Raji (cell line): ENCODE data around the gene STRADB.

Source experiments
- POLR2A ChIP-seq: IDR thresholded peaks from 2 replicates; pipeline ENCODE4 v1.6.1; 2011; ENCODE audit warnings: low read depth, low read length, control low read depth; ENCODE audit not compliant: insufficient read depth

The STRADB gene

DNA sequence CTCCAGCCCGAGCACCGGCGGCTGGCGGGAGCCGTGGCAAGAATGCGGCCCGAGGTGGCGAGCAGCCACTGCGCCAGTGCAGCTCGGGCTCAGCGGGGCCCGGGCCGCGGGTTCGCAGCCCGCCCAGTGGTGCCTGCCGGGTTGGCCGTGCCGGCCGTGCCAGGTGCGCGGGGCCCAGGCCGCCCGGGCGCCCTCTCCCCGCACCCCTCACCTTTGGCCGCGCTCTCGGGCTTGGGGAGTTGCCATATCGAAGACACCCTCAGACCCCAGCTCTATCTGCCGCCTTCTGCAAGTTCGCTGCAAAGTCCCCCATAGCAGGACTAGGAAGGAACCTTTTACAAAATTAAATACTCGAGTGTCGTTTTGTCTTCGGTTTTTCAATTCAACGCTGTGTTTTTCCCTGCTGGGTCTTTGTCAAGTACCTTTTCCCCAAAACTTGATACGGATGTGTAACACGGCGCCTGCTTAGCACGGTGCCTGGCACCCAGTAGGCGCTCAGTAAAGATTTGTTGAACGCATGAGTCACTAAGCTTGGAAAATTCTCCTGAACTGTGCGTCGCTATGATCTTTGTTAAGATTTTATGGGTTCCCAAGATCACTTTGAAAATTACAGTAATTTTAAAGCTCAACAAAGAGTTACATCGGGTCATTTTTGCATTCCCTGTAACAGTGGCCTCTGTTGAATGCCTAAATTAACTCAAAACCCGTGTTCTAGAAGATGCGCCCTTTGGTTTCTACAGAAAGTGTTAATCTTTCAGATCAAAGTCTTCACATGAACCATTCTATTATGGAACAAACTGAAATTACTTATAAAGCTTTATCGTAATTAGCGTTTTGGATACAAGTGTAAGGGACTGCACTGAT, 750 bp downstream of the STRADB start:
- no peak for TF ChIP-seq POLR2A

DNA sequence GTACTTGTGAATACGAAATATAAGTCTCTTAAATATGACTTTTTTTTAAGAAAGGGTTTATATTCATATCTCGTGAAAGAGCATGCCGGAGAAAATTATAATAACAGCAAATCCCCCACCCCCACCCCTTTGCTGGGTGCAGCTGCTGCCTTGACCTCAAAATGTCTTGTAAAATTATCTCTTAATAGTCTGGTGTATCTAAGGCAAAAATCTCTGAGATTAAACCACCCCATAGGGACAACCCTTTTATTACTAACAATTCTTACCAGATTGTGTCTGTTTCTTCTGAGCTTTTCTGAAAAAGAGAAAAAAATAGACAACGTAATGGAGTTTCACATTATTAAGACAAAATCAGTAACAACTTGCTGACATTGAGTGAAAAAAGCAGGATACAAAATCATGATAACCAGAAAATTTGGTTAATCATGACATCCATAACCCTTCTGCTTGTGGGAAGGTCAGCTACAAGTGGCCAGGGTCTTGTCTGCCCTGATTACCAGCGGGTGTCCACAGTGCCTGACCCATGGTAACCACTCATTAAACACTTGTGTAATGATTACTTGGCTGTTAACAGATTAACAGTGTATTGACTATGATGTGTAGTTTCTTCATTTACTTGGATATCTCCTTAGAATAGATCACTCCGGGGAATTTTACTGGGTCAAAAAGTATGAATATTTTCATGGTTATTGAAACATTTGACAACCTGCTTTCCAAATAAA, 1.5 kb downstream of the STRADB start:
- no peak for TF ChIP-seq POLR2A

DNA sequence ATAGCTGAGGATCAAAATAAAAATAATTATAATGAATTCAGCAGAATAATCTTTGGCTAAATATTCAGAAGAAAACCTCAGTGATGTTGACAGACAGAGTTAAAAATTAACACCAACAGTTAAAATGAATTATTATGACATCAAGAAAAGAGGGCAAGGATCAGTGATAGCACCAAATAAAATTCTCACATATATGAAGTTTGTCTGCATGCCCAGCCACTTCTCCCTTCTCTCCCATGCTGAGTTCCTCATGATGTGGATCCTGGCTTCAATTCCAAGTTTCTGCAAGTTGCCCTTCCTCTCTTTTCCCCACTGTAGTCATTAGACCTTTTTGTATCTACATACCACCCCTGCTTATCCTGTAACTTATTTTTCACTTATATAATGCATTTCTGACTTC, 6.8 kb downstream of the STRADB start:
- no peak for TF ChIP-seq POLR2A

DNA sequence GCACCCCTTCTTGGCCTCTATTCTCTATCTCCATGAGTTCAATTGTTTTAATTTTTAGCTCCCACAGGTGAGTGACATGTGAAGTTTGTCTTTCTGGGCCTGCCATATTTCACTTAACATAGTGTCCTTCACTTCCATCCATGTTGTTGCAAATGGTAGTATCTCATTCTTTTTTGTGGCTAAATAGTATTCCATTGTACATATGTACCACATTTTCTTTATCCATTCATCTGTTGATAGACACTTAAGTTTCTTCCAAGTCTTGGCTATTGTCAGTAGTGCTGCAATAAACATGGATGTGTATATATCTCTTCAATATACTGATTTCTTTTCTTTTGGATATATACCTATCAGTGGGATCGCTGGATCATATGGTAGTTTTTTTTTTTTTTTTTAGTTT, 9.0 kb downstream of the STRADB start:
- TF ChIP-seq POLR2A, result no peak

DNA sequence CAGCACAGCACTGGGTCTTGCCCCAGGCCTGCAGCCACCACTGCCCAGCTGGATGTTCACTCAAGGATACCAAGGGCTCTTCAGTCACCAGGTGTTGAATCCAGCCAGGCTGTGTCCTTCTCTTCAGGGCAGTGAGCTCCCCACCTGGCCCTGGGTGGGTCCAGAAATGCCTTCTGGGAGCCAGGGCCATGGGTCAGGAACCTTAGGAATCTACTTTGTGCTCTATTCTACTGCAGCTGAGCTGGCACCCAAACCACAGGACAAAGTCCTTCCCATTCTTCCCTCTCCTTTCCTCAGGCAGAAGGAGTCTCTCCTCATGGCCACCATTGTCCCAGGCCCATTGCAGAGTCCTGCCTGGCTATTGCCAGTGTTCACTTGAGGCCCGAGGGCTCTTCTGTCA, 13.0 kb downstream of the STRADB start:
- TF ChIP-seq POLR2A, result no peak

DNA sequence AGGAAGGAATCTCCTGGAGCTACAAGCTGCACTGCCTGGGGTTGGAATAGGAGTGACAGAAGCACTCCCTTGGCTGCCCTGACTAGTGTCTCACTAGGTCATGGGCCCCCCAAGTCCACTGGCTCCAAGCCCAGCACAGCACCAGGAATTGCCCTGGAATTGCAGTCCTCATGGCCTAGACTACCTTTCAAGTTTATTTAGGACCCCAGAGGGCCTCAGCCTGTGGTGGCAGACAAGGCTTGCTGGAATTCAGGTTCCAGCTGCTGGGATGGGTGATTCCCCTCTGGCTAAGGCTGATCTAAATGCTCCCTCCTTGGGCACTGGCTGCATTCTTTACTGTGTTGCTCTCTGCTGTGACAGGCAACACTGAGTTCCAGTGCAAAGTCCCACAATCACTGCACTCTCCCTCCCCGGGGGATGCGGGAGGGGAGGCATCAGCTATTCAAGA, 14.0 kb downstream of the STRADB start:
- TF ChIP-seq POLR2A, result no peak

DNA sequence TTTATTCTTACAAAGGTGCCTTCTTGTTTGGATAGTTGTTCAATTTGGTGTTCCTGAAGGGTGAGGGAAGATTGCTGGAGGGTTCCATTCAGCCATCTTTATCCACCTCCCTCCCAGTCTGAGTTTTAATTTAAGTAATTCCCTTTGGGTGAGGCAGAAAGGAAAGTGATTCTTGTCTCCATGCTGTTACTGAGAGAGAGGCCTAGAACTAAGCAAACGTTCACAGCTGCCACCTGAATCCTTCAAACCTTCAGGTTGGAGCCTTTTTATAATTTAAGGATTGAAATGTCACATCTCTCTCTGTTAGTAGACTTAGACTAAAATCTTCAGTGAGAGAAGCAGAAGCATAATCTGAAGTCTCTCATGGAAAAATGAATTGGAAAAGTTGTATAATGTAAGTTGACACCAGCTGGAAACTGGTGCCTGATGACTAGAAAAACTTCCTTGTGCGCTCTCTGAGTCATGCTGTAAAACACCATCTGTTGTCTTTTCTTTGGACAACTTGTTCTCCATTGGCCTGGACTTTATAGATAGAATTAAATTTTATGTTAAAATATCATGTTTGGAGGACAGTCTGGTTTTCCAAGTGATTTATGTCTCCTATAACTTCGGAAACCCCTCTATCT, 14.6 kb downstream of the STRADB start:
- TF ChIP-seq POLR2A, result no peak

DNA sequence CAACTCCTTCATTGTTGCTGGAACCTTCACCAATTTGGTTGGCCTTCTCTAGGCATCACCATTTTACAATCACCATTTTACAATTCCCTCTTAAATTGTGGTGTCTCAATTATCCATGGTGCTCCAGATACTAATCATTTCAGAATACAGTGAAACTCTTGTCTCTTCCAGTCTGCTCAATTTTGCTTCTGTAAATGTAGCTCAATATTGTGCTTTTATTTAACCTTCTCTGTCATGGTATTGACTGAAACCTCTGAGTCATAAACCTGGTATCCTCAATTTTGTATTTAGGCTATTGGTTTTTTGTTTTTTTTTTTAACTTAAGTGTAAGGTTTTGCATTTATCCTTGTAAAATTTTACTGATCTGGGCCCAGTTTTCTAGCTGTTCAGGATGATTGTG, 16.1 kb downstream of the STRADB start:
- no peak for TF ChIP-seq POLR2A

DNA sequence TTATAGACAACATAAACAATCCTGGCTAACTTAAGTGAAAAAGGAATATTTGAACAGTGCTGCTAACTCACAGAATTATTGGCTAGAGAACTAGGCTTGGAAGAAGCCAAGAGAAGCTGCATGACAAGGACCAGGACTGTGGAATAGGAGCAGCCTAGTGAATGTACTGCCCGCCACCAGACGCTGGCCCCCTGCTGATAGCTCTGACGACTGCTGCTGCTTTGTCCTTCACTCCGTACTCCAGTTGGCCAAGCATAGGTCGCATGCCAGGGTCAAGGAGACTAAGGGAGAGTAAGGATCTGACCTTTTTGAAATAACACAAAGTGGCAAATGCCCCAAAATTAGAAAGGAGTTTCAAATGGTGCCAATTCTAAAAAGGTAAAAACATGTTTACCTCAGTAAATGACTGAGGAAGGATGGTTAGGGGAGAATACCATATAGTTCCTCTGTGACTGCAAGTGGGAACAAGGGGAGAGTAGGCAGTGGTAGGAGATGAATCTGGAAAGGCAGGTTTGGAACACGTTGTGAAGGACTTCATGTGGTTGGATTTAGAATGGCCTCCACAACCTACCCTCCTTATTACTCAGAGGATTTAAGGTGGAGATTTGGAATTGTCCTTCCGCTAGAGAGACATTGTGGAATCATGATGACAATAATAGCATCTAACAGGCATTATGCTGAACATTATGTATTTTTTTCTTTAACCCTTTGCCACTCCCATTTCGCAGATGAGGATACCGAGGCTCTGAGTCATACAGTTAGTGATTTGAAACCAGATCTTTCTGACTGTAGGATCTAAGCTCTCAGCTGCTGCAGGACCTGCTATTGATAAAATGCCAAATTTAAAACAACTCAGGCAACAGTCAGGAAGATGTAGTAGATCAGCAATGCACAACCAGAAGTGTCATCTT, 19.5 kb downstream of the STRADB start:
- TF ChIP-seq POLR2A, result no peak

DNA sequence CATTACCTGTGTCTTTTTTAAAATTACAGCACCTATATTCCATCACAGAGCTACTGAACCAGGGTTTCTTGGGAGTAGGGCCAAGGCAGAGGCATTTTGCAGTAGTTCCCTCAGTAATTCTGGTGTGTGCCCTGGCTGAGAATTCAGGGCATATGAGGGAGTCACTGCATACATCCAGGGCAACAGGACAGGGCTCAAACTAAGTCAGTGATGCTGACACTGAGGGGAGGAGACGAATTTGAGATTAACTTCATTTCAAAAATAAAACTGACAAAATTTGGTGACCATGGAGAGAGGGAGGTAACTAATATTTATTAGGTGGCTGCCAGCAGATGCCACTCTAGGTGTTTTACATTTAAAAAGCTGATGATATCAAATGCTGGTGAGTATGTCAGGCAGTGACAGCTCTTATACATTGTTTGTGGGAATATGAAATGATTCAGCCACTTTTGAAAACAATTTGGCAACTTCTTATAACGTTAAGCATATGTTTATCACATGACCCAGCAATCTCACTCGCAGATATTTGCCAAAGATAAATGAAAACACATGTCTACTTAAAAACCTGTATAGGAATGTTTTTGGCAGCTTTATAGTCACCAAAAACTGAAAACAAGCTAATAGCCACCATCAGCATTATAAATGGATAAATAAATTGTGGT, 20.3 kb downstream of the STRADB start:
- TF ChIP-seq POLR2A, result no peak

DNA sequence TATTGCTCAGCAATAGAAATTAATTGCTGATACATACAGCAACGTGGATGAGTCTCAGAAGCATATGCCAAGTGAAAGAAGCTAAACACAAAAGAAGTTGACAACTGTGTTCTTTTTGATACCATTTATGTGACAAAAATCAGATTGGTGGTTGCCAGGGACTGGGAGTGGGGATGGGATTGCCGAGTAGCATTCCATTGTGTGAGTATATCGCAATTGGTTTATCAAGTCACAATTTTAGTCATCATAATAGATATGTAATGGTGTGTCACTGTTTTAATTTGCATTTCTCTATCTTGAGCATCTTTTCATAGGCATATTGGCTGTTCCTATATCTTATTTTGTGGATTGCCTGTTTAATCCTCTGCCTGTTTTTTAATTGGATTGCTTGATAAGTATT, 20.9 kb downstream of the STRADB start:
- no peak for TF ChIP-seq POLR2A

DNA sequence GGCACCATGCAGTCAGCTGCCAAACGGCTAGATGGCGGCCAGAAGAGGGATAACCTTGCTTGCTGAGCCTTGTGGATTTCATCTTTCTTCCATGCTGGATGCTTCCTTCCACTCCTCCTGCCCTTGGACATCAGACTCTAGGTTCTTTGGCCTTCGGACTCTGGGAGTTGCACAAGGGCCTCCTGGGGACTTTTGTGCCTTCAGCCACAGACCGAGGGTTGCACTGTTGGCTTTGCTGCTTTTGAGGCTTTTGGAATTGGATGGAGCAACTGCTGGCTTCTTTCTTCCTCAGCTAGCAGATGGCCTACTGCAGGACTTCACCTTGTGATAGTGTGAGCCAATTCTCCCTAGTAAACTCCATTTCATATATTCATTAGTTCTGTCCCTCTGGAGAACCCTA, 31.0 kb downstream of the STRADB start:
- TF ChIP-seq POLR2A, result no peak

DNA sequence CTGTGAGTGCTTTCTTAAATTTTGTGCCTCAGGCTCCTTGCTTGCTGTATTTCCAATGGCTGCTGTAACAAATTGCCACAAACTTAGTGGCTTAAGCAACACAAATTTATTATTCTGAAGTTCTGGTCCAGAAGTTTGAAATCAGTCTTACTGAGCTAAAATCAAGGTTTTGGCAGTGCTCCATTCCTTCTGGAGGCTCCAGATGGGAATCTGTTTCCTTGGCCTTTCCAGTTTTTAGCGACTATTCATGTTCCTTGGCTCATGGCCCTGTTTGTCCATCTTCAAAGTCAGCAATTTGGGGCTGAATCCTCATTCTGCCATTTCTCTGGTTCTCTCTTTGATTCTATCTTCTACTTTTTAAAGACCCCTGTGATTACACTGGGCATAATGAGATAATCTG, 31.8 kb downstream of the STRADB start:
- TF ChIP-seq POLR2A, result no peak

DNA sequence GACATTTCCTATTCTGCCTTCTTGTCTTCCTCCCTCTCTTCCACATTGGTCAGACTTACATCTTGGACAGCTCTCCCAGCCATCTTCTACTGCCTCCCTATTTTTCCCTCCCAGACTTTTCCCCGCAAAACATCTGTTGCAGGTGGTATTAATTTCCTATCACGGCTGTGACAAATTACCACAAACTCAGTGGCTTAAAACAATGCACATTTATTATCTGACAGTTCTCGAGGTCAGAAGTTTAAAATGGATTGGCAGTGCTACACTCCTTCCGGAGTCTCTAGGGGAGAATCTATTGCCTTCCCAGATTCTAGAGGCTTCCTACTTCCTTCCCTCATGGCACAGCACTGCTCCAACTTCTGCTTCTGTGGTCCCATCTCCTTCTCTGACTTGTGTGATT, 33.3 kb downstream of the STRADB start:
- TF ChIP-seq POLR2A, result no peak

DNA sequence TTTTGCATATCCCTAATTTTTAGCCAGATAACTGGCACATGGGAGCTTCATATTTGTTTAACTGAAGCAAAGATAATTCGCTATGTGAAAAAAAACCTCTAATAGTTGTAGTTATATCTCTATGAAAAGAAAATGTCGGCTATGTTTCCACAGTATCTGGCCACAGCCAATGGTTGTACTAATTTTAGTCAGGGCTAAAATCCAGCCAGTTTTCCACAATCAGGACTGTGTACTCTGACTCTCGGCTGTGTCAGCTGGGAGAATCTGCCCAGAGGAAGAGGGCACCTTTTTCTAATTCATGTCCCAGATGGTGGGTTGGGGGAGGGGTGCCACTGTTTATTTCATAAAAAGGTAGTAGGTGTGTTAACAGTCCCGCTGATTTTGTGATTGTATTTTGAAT, 38.8 kb downstream of the STRADB start:
- no peak for TF ChIP-seq POLR2A

DNA sequence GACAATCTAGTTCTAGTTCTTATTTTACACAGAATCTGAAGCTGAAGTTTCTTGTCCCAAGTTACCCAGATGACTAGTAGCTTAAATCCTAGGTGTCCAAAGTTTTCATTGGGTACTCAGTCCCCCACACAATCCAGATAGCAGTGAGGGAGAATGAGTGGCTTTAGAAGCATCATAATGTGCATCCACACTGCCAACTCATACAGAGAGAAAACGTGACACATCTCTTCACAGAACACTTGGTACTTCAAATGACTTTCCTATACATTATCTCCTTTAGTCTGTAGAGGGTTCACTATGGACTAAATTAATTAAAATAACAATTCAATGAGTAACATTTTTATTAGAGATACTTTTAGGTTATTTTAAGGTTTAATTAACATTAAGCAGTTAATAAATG, 45.2 kb downstream of the STRADB start:
- no peak for TF ChIP-seq POLR2A
